ENCODE results near the gene TGFB2.

Gene TGFB2

DNA sequence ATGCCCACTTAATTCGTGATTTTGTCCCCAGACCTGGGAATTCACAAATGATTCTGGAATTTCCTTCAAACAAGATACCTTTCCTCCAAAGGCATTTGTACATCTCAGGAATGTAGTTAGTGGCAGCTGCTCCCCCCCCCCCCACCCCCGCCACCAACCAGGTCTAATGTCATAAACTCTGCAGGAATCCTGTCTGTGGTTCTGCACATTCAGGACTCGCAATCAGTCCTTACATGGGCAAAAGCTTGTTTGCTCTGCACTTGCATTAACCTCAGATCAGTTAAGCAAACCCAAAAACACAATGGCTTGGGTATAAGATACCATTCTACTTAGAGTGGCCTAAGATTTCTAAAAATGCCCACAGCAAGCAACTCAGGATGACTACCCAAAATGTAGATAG, 143.8 kb downstream of the TGFB2 start:
- Histone ChIP-seq H3K4me3 (ENCODE audit: low read length) (no peak overlapping the region), H3K27me3 (ENCODE audit: low read depth, low read length) (no peaks in the 10 kb centered on the region), H3K9me3 (ENCODE audit: insufficient read depth, low read length) (peaks cover 6% of the 10 kb centered on the region; the same call in 1 of the 2 replicates), H3K36me3 (replicated peaks; ENCODE audit: low read depth, low read length) (peaks cover 3% of the 10 kb centered on the region), H3K9ac (ENCODE audit: low read length) (no peak overlapping the region), H3K79me2 (ENCODE audit: low read length) (no peaks in the 10 kb centered on the region), H3K4me2 (ENCODE audit: low read length) (no peak overlapping the region), H3K4me1 (ENCODE audit: low read length) (peaks cover 7% of the 10 kb centered on the region), H4K20me1 (ENCODE audit: insufficient read depth, low read length) (no peaks in the 10 kb centered on the region), H2AFZ (ENCODE audit: low read depth, low read length) (no peak overlapping the region), H3K27ac (ENCODE audit: low read length) (no peak overlapping the region)
- no peak for TF ChIP-seq EZH2phosphoT487 (IDR thresholded peaks at IDR 0.05; ENCODE audit: low read depth)
- TF ChIP-seq, protein P1, sequence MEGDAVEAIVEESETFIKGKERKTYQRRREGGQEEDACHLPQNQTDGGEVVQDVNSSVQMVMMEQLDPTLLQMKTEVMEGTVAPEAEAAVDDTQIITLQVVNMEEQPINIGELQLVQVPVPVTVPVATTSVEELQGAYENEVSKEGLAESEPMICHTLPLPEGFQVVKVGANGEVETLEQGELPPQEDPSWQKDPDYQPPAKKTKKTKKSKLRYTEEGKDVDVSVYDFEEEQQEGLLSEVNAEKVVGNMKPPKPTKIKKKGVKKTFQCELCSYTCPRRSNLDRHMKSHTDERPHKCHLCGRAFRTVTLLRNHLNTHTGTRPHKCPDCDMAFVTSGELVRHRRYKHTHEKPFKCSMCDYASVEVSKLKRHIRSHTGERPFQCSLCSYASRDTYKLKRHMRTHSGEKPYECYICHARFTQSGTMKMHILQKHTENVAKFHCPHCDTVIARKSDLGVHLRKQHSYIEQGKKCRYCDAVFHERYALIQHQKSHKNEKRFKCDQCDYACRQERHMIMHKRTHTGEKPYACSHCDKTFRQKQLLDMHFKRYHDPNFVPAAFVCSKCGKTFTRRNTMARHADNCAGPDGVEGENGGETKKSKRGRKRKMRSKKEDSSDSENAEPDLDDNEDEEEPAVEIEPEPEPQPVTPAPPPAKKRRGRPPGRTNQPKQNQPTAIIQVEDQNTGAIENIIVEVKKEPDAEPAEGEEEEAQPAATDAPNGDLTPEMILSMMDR (IDR thresholded peaks at IDR 0.05; ENCODE audit: low read depth, low read length), result no peak

GRCh38 chr1:218490406-218490922, 145.3 kb downstream of the TGFB2 start:
- Histone ChIP-seq H3K4me1 (ENCODE audit: low read length) (peaks cover 14% of the 10 kb centered on the region), H3K4me2 (ENCODE audit: low read length) (no peak overlapping the region)

DNA sequence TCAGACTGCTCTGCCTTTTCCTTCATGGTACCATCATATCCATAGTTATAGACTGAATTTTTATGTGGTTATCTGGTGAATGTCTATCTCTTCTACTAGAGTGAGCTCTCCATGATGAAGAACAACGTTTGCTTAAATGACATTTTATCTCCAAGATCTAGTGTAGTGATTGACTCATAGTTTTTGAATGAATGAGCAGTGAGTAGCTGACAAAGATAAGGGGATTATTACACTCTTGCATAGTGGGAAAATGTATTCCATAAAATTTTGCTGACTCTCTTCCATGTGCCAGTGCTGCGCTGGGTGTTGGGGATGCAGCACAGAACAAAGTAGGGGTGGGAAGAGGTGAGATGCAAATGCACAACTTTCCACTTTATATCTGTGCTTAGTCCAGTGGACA, 147.7 kb downstream of the TGFB2 start:
- Histone ChIP-seq H3K4me1 (ENCODE audit: low read length) (peaks cover 8% of the 10 kb centered on the region), H3K4me2 (ENCODE audit: low read length) (no peak overlapping the region), H3K4me3 (ENCODE audit: low read length) (no peak overlapping the region), H3K27me3 (ENCODE audit: low read depth, low read length) (no peaks in the 10 kb centered on the region), H4K20me1 (ENCODE audit: insufficient read depth, low read length) (no peaks in the 10 kb centered on the region), H3K79me2 (ENCODE audit: low read length) (no peaks in the 10 kb centered on the region), H2AFZ (ENCODE audit: low read depth, low read length) (no peak overlapping the region), H3K9me3 (ENCODE audit: insufficient read depth, low read length) (no peaks in the 10 kb centered on the region), H3K9ac (ENCODE audit: low read length) (no peak overlapping the region), H3K27ac (ENCODE audit: low read length) (no peak overlapping the region), H3K36me3 (replicated peaks; ENCODE audit: low read depth, low read length) (no peaks in the 10 kb centered on the region)
- TF ChIP-seq, protein P1 (IDR thresholded peaks at IDR 0.05; ENCODE audit: low read depth, low read length), result no peak
- TF ChIP-seq EZH2phosphoT487 (IDR thresholded peaks at IDR 0.05; ENCODE audit: low read depth), result no peak

More at GRCh38 chr1:218490406-218490922, 145.3 kb downstream of the TGFB2 start:
- no peak overlapping the region for H3K27ac ChIP-seq (ENCODE audit: low read length)
- no peaks in the 10 kb centered on the region for H3K79me2 ChIP-seq (ENCODE audit: low read length)
- no peak overlapping the region for H3K4me3 ChIP-seq (ENCODE audit: low read length)
- no peak overlapping the region for H3K9ac ChIP-seq (ENCODE audit: low read length)
- H2AFZ ChIP-seq (ENCODE audit: low read depth, low read length), result no peak overlapping the region
- H3K27me3 ChIP-seq (ENCODE audit: low read depth, low read length), result no peaks in the 10 kb centered on the region
- no peak for TF ChIP-seq EZH2phosphoT487 (IDR thresholded peaks at IDR 0.05; ENCODE audit: low read depth)
- TF ChIP-seq, protein P1 (IDR thresholded peaks at IDR 0.05; ENCODE audit: low read depth, low read length), result no peak
- 0 out of 2 replicates have a peak, but pooled peaks cover 3% of the 10 kb centered on the region for H3K9me3 ChIP-seq (ENCODE audit: insufficient read depth, low read length)
- H3K36me3 ChIP-seq (replicated peaks; ENCODE audit: low read depth, low read length), result peaks cover under 1% of the 10 kb centered on the region
- H4K20me1 ChIP-seq (ENCODE audit: insufficient read depth, low read length), result no peaks in the 10 kb centered on the region

- no peak overlapping the region for H3K4me2 ChIP-seq (ENCODE audit: low read length)
Observed at GRCh38 chr1:218493986-218494385, 148.8 kb downstream of the TGFB2 start.

More at GRCh38 chr1:218493986-218494385, 148.8 kb downstream of the TGFB2 start:
- Histone ChIP-seq H3K36me3 (replicated peaks; ENCODE audit: low read depth, low read length) (no peaks in the 10 kb centered on the region), H3K27me3 (ENCODE audit: low read depth, low read length) (no peaks in the 10 kb centered on the region), H3K79me2 (ENCODE audit: low read length) (no peaks in the 10 kb centered on the region), H3K4me3 (ENCODE audit: low read length) (no peak overlapping the region), H3K27ac (ENCODE audit: low read length) (no peak overlapping the region), H4K20me1 (ENCODE audit: insufficient read depth, low read length) (no peaks in the 10 kb centered on the region), H3K4me1 (ENCODE audit: low read length) (peaks cover 12% of the 10 kb centered on the region), H3K9ac (ENCODE audit: low read length) (no peak overlapping the region), H2AFZ (ENCODE audit: low read depth, low read length) (no peak overlapping the region), H3K9me3 (ENCODE audit: insufficient read depth, low read length) (no peaks in the 10 kb centered on the region)
- TF ChIP-seq EZH2phosphoT487 (IDR thresholded peaks at IDR 0.05; ENCODE audit: low read depth), result no peak
- TF ChIP-seq, protein P1 (IDR thresholded peaks at IDR 0.05; ENCODE audit: low read depth, low read length), result no peak
